Testis (tissue), 3 donors: ENCODE results near the gene FUT1. TPM values are rescaled to one million over a fixed set of nuclear protein-coding genes. Genes with fewer than 3 reads are reported as not detected.
A peak's percentile ranks its signal among the peaks of the same experiment; 100 is the strongest.

ENCODE experiments used
- DNase-seq: peaks from one replicate; pipeline ENCODE4 v3.0.0-alpha.2; 2019
- H3K27ac ChIP-seq, 2 donors: fragments of 200-600 bp; sonication (generic); one replicate each; pipeline ENCODE4 v1.5.1; 2019
- H3K27me3 ChIP-seq: fragments of 200-600 bp; sonication (generic); one replicate; pipeline ENCODE4 v1.5.1; 2019
- H3K36me3 ChIP-seq: fragments of 200-600 bp; sonication (generic); one replicate; pipeline ENCODE4 v1.5.1; 2017; ENCODE audit warnings: low read depth; ENCODE audit errors: missing control alignments
- H3K4me1 ChIP-seq: fragments of 200-600 bp; sonication (generic); one replicate; pipeline ENCODE4 v1.5.1; 2019
- H3K4me3 ChIP-seq, 2 donors: fragments of 200-600 bp; sonication (generic); one replicate each; pipeline ENCODE4 v1.5.1; 2017 to 2019
- H3K9me3 ChIP-seq: fragments of 200-600 bp; sonication (generic); one replicate; pipeline ENCODE4 v1.5.1; 2017
- POLR2A ChIP-seq: fragments of 450-650 bp; IDR thresholded peaks from one replicate; pipeline ENCODE4 v1.6.1; 2017; ENCODE audit warnings: antibody characterized with exemption, mild to moderate bottlenecking, moderate library complexity
- WGBS, 2 donors: methylation state at CpG; one replicate each; pipeline ENCODE4 v1.1.5; 2018; 5-methylcytosine and 5-hydroxymethylcytosine counted together
- intact Hi-C: fragments of 100-400 bp; cut with DNase I; formaldehyde crosslinking; loops from one replicate; pipeline ENCODE4 v1.15.1; 2023; ENCODE audit warnings: low total_unique reads
- polyA plus RNA-seq: library from polyadenylated mRNA; stranded (reverse); fragments of 350-450 nt; fragmentation: Illumina TruSeq; extraction: RNeasy Lipid Tissue Mini Kit (QIAGEN cat#74804); gene quantifications from one replicate; pipeline ENCODE4 v1.2.3, GENCODE V29; 2014; ENCODE audit warnings: low read depth, low replicate concordance; ENCODE audit not compliant: insufficient read depth
- total RNA-seq, 2 donors: library from RNA; depleted of rRNA; stranded (reverse); fragments of >200 nt; gene quantifications; one replicate each; pipeline ENCODE4 v1.2.3, GENCODE V29; 2016
- TF ChIP-seq, protein P1 (sequence below), 3 experiments: fragments of 450-650 bp in 2 of 3; fragments of 200-600 bp in 1 of 3; sonication (generic) in 1 of 3; IDR thresholded peaks; one replicate each; pipeline ENCODE4 v1.5.1; 2016 to 2019; ENCODE audit warnings: antibody characterized with exemption in 3 of 3, mild to moderate bottlenecking in 2 of 3, moderate library complexity in 1 of 3

Gene FUT1
- total and polyA plus RNA-seq, 3 donors from 2014 or later, result 2.0 to 5.1 (median 3.6) TPM

DNA sequence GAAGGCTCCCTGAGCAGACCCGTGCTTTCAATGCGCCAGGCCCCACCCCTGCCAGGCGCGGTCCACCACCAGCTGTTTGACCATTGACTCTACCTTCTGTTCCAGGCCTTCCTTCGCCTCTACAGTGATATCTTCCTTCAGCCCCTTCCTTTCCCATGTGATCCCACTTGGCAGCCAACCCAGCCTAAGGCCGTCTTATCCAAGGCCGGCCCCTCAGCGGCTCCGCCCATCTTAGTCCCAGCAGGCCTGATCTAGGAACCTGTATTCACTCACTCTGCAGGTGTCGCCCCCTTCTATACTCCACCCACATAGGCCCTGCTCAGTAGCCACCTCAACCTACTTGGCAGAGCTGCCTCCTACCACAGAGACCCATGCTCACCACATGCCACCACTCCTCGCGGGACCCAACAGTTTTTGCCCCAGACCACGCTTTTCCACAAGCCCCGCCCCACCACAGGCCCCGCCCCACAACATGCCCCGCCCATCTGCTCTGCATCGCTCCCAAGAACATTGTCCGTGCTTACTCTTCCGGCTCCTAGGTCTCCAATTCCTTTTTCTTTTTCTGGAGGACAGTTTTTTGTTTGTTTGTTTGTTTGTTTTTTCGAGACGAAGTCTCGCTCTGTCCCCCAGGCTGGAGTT is 15.0 kb downstream of the FUT1 start:
- H3K27ac ChIP-seq, result no peak overlapping the region
- no peak overlapping the region for H3K4me3 ChIP-seq
- no peaks in the 10 kb centered on the region for H3K9me3 ChIP-seq
- H3K27me3 ChIP-seq, result no peaks in the 10 kb centered on the region
- no peak for DNase-seq
- no peaks in the 10 kb centered on the region for H3K4me1 ChIP-seq
- intact Hi-C loops, result no loop called here
- WGBS, 2 donors, result 47% methylated on average over 22 of the region's 22 CpGs
- no peaks in the 10 kb centered on the region for H3K36me3 ChIP-seq
- no peak for TF ChIP-seq POLR2A
- TF ChIP-seq, protein P1, sequence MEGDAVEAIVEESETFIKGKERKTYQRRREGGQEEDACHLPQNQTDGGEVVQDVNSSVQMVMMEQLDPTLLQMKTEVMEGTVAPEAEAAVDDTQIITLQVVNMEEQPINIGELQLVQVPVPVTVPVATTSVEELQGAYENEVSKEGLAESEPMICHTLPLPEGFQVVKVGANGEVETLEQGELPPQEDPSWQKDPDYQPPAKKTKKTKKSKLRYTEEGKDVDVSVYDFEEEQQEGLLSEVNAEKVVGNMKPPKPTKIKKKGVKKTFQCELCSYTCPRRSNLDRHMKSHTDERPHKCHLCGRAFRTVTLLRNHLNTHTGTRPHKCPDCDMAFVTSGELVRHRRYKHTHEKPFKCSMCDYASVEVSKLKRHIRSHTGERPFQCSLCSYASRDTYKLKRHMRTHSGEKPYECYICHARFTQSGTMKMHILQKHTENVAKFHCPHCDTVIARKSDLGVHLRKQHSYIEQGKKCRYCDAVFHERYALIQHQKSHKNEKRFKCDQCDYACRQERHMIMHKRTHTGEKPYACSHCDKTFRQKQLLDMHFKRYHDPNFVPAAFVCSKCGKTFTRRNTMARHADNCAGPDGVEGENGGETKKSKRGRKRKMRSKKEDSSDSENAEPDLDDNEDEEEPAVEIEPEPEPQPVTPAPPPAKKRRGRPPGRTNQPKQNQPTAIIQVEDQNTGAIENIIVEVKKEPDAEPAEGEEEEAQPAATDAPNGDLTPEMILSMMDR (IDR thresholded peaks at IDR 0.05), result no peak

DNA sequence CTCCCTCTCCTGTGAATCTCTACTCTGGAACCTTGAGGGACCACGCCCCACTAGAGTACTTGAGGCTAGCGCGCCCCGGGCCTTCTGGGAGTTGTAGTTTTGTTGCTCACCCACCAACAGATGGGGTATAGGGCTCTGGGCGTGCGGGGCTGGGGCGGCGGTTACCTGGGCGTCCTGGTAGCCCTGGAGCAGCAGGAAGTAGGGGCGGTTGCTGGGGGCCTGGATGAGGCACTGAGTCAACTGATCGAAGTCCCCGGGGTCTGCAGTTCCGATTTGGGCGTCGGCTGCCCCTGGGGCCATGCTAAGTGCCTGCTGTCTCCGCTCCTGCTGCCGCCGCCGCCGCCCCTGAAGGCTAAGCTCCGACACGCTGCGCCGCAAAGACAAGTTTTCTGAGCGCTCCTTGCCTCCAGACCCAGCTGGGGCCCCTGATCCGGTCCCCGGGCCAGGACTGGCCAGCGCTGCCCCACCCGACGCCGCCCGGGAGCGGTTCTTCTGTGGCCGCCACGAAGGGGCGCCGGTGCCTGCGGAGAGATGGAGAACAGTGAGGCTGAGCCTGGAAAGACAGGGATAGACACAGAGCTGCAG is 17.3 kb downstream of the FUT1 start:
- no peaks in the 10 kb centered on the region for H3K9me3 ChIP-seq
- no peaks in the 10 kb centered on the region for H3K36me3 ChIP-seq
- no peaks in the 10 kb centered on the region for H3K4me1 ChIP-seq
- TF ChIP-seq, protein P1 (IDR thresholded peaks at IDR 0.05), result no peak
- TF ChIP-seq POLR2A, result no peak
- H3K27me3 ChIP-seq, result no peaks in the 10 kb centered on the region
- no peak for DNase-seq
- H3K4me3 ChIP-seq, result peak overlapping the region in 1 of 2 donors; percentile 2
- no peak overlapping the region for H3K27ac ChIP-seq
- WGBS, 2 donors, result 31 to 39% methylated on average over 21 to 37 of the region's 38 CpGs
- intact Hi-C loops, result no loop called here

DNA sequence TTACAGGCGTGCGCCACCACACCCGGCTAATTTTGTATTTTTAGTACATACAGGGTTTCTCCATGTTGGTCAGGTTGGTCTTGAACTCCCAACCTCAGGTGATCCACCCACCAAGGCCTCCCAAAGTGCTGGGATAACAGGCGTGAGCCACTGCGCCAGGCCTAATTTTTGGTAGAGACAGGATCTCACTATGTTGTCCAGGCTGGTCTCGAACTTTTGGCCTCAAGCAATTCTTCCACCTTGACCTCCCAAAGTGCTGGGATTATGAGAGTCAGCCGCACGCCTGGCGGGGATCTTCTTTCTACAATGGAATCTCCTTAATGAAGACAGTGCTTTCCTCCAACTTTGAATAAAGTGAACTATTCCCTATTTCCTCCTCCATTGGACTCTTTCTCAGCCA is 17.8 kb downstream of the FUT1 start:
- TF ChIP-seq, protein P1 (IDR thresholded peaks at IDR 0.05), result no peak
- no peak for TF ChIP-seq POLR2A
- no peaks in the 10 kb centered on the region for H3K27me3 ChIP-seq
- no peak overlapping the region for H3K27ac ChIP-seq
- H3K4me3 ChIP-seq, result no peak overlapping the region
- WGBS, 2 donors, result 79 to 85% methylated on average over 9 of the region's 9 CpGs
- H3K36me3 ChIP-seq, result no peaks in the 10 kb centered on the region
- intact Hi-C loops, result no loop called here
- no peak for DNase-seq
- H3K9me3 ChIP-seq, result no peaks in the 10 kb centered on the region
- no peaks in the 10 kb centered on the region for H3K4me1 ChIP-seq

DNA sequence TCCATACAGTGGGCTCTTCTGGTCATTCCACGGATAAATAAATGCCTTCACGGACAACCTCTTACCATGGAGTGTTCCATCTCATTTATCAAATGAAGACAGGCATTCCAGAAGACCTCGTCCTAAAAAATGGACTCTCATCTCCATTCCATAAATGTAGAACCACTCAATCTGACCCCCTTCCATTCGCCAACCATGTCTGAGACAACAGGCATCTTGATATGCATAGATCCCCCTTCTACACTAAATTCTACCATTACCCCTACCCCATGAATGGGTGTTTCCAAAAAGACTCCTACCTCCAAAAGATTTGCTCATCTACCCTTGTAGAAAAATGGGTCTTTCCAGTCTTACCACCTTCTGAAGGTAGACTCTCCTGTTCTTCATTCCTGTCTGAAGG is 21.0 kb downstream of the FUT1 start:
- Histone ChIP-seq H3K27me3 (no peaks in the 10 kb centered on the region), H3K9me3 (no peaks in the 10 kb centered on the region), H3K27ac (no peak overlapping the region), H3K36me3 (no peaks in the 10 kb centered on the region), H3K4me1 (no peaks in the 10 kb centered on the region), H3K4me3 (no peak overlapping the region)
- DNase-seq, result no peak
- 89 to 90% methylated on average over 4 of the region's 4 CpGs for WGBS, 2 donors
- intact Hi-C loops, result no loop called here
- TF ChIP-seq POLR2A, result no peak
- TF ChIP-seq, protein P1 (IDR thresholded peaks at IDR 0.05), result no peak
